HG03354 (cell line): ENCODE measurements around the gene HOXC11.

Experiments
- ATAC-seq: cut with Tn5 transposase; IDR thresholded peaks from one replicate; pipeline ENCODE4 v1.9.1; 2021; ENCODE audit warnings: mild to moderate bottlenecking; ENCODE audit not compliant: unreplicated experiment, poor library complexity, severe bottlenecking

The HOXC11 gene

GRCh38 chr12:54017027-54017788, 44.3 kb downstream of the HOXC11 start:
- peak; percentile 27 for ATAC-seq

- ATAC-seq, result peak; percentile 82
Measured at GRCh38 chr12:54017878-54018467, 45.0 kb downstream of the HOXC11 start.

DNA sequence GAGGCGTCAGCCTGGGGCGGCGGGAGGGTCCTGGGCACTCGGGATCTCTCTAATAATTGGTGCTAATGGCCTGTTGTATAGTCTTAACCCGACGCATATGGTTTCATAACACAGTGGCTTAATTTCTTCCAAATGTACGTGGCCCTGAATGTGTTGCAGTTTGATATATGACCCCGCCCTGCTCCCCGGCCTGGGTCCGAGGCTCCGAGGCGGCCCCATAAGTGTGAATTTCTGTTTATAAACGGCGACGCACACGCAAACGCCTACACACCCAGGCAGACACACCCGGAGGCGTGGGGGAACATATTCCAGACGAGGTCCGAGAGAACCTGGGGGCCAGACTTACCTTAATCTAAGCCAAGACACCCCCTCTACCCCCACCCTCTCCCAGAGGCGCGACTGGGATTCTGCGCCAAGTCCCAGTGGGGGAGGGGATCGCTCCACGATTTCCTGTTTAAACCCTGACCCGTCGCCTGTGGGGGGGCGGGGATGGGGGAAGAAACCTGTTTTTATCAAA, 45.6 kb downstream of the HOXC11 start:
- no peak for ATAC-seq

GRCh38 chr12:54019091-54019811, 46.3 kb downstream of the HOXC11 start:
- ATAC-seq, result no peak

- ATAC-seq, result no peak
Measured at GRCh38 chr12:54019924-54020590, 47.1 kb downstream of the HOXC11 start.

GRCh38 chr12:54020591-54021405, 47.9 kb downstream of the HOXC11 start:
- no peak for ATAC-seq

- no peak for ATAC-seq
Measured at GRCh38 chr12:54021432-54022013, 48.6 kb downstream of the HOXC11 start.

- ATAC-seq, result no peak
Measured at GRCh38 chr12:54022960-54023884, 50.3 kb downstream of the HOXC11 start.

GRCh38 chr12:54024127-54024526, 51.2 kb downstream of the HOXC11 start:
- no peak for ATAC-seq

- no peak for ATAC-seq
Measured at GRCh38 chr12:54024581-54025305, 51.8 kb downstream of the HOXC11 start.

DNA sequence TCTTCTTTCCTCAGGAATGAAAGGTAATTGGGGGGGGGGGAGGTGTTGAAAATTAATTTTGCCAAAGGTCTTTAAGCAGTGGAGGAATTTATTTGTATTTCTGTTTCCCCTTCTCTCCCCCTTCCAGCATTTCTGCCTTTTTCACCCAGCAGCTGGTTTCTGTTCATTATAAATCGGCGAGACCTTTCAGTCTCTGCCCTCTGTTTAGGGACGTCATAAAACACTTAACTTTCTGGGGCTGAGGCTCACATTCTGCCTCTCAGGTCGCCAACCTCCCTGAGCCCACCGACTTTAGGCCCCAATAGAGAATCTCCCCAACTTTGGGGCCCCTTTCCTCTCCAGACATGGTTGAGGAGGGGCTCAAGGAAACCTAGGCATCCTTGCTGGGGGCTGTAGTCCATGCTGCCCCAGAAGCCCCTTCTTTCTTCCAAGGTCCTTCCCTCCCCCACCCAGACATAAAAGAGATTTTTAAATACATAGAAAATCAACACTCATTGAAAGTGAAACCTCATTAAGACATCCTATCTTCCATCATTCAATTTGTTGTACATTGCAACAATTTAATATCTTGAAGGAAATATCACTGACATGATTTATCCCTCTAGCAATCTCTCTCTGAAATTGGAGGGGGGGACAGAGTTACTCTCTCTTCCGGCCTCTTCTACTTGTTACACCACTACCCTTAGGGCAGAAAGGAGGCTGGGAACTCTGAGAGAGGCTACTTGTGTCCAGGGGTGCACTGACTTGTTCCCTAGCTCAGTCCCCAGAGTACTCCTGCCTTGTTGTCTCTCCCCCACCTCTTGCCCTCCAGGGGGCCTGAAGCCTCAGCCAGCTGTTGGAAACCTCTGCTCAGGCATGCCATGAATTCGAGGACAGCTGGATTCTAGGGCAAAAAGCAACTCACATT, 52.8 kb downstream of the HOXC11 start:
- no peak for ATAC-seq

DNA sequence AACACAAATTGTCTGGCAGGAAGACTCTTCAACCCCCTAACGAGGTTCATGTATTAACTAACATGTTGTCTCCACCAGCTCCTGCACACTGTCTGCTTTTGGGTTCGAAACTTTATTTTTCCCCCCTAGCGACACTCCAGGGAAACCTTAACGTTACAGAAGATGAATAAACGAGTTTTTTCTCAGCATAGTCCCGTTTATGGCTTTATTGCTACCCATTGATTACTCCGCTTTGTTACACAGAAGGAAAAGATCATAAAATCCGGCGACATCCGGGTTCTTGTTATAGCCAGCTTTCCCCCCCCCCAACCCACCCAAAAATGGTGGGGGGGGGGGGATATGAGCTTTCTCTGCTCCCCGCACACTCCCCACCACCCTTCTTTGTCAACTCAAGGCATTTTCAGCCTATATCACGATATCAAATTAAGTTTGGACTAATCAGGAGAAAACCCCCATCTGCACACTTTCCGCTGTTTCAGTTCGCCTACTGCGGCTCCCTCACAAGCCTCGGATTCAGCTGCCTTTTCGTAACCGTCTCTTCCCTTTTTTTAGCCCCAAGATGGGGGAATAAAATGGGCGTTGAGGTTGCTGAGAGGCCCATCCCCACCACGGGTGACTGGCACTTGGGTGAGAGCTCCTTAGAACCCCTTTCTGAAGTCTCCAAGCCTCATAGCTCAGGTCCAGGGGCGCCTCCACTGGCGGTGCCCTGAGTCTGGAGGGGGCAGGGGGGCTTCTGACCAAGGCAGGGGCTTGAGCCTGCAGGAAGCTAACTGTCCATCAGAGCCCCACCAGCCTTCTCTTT, 53.9 kb downstream of the HOXC11 start:
- ATAC-seq, result no peak
